MCF 10A (cell line): ENCODE measurements around the gene TBC1D9B. TPM values are rescaled to one million over a fixed set of nuclear protein-coding genes. Genes with fewer than 3 reads are reported as not detected.

Source experiments
- BruUV-seq: library from RNA; stranded (reverse); fragments of 400-500 nt; replicated peaks from 2 replicates; lab custom pipeline; 2021; lab: Mats Ljungman, UMichigan
- CTCF ChIA-PET: fragments of 300-600 bp; sonication (Branson Sonifier 250); formaldehyde crosslinking; extraction: SDS; loops from one replicate; lab custom pipeline; 2021; ENCODE audit warnings: antibody characterized with exemption, inconsistent platforms; lab: Yijun Ruan, JAX
- POLR2A ChIA-PET: fragments of 300-600, 350-650 bp; sonication (Branson Sonifier 250); formaldehyde crosslinking; extraction: SDS; loops from one replicate; lab custom pipeline; 2020; ENCODE audit warnings: antibody characterized with exemption, inconsistent platforms; lab: Yijun Ruan, JAX
- DNase-seq: peaks from one replicate; pipeline ENCODE4 v3.0.0-alpha.2; 2018; ENCODE audit not compliant: unreplicated experiment
- H3K27ac Mint-ChIP-seq: one replicate; pipeline ENCODE4 v1.8.0; 2022; ENCODE audit warnings: mild to moderate bottlenecking, low read depth, mixed read lengths; ENCODE audit not compliant: unreplicated experiment
- H3K27me3 Mint-ChIP-seq: one replicate; pipeline ENCODE4 v1.8.0; 2022; ENCODE audit warnings: mixed read lengths; ENCODE audit not compliant: insufficient read depth, unreplicated experiment
- H3K36me3 Mint-ChIP-seq: one replicate; pipeline ENCODE4 v1.8.0; 2022; ENCODE audit warnings: mild to moderate bottlenecking, moderate library complexity, mixed read lengths; ENCODE audit not compliant: insufficient read depth, unreplicated experiment
- H3K4me1 Mint-ChIP-seq: one replicate; pipeline ENCODE4 v1.8.0; 2022; ENCODE audit warnings: mixed read lengths; ENCODE audit not compliant: insufficient read depth, unreplicated experiment
- H3K4me3 Mint-ChIP-seq: one replicate; pipeline ENCODE4 v1.8.0; 2022; ENCODE audit warnings: mild to moderate bottlenecking, moderate library complexity, mixed read lengths; ENCODE audit not compliant: unreplicated experiment
- H3K9me3 Mint-ChIP-seq: one replicate; pipeline ENCODE4 v1.8.0; 2022; ENCODE audit warnings: mixed read lengths; ENCODE audit not compliant: unreplicated experiment
- CTCF ChIP-seq: fragments of 200-600 bp; IDR thresholded peaks from one replicate; pipeline ENCODE4 v1.8.0; 2022; ENCODE audit warnings: antibody characterized with exemption, mild to moderate bottlenecking; ENCODE audit not compliant: unreplicated experiment
- intact Hi-C: fragments of 100-400 bp; cut with micrococcal nuclease; formaldehyde crosslinking; loops from 2 replicates; pipeline ENCODE4 v1.14.1; 2022
- total RNA-seq: library from RNA; stranded (reverse); gene quantifications from 2 replicates; pipeline ENCODE4 v1.2.3, GENCODE V29; 2022

The TBC1D9B gene
- total RNA-seq, 1 experiment from 2014 or later: 162 TPM

GRCh38 chr5:179892255-179892654 lies 15.4 kb downstream of the TBC1D9B start:
- no TSS peak for BruUV-seq
- no peak for DNase-seq
- Mint-ChIP-seq H3K4me3 (no peak overlapping the region), H3K36me3 (peaks cover 79% of the 10 kb centered on the region), H3K9me3 (no peaks in the 10 kb centered on the region), H3K27me3 (no peaks in the 10 kb centered on the region), H3K27ac (no peak overlapping the region), H3K4me1 (no peaks in the 10 kb centered on the region)
- CTCF ChIA-PET: interaction anchor here (1.3 kb wide), 1 partner anchor 13 kb away, joined by 3 read pairs; no protein-coding TSS in a partner anchor
- no peak for TF ChIP-seq CTCF
- intact Hi-C loops: no loop called here
- POLR2A ChIA-PET: no interaction called here

- no peak overlapping the region for H3K4me3 Mint-ChIP-seq
- intact Hi-C loops: no loop called here
- TF ChIP-seq CTCF: no peak
- peaks cover 4% of the 10 kb centered on the region for H3K9me3 Mint-ChIP-seq
- no peak for DNase-seq
- H3K4me1 Mint-ChIP-seq: no peaks in the 10 kb centered on the region
- ChIA-PET POLR2A (interaction anchor here (0.6 to 1.2 kb wide), 2 partner anchors 21 to 633 kb away, joined by 3 read pairs; no protein-coding TSS in a partner anchor), CTCF (interaction anchor here (0.6 kb wide), 1 partner anchor 8 kb away, joined by 3 read pairs; no protein-coding TSS in a partner anchor)
- H3K27me3 Mint-ChIP-seq: no peaks in the 10 kb centered on the region
- H3K27ac Mint-ChIP-seq: no peak overlapping the region
- H3K36me3 Mint-ChIP-seq: peaks cover 83% of the 10 kb centered on the region
- no TSS peak for BruUV-seq
Observed at GRCh38 chr5:179890751-179891682, 16.7 kb downstream of the TBC1D9B start.

- Mint-ChIP-seq H3K27ac (no peak overlapping the region), H3K27me3 (no peaks in the 10 kb centered on the region), H3K9me3 (peaks cover 10% of the 10 kb centered on the region), H3K36me3 (peaks cover 94% of the 10 kb centered on the region), H3K4me1 (no peaks in the 10 kb centered on the region), H3K4me3 (no peak overlapping the region)
- CTCF ChIA-PET: interaction anchor here (1.0 kb wide), 1 partner anchor 18 kb away, joined by 3 read pairs; no protein-coding TSS in a partner anchor
- no peak for DNase-seq
- POLR2A ChIA-PET: interaction anchor here (1.2 to 1.3 kb wide), 2 partner anchors 12 to 22 kb away, joined by 3 read pairs; no protein-coding TSS in a partner anchor
- no peak for TF ChIP-seq CTCF
- intact Hi-C loops: no loop called here
- no TSS peak for BruUV-seq
Observed at GRCh38 chr5:179889885-179890284, 17.8 kb downstream of the TBC1D9B start.

GRCh38 chr5:179887802-179888201 lies 19.9 kb downstream of the TBC1D9B start:
- Mint-ChIP-seq H3K27me3 (no peaks in the 10 kb centered on the region), H3K27ac (no peak overlapping the region), H3K9me3 (peaks cover 19% of the 10 kb centered on the region), H3K36me3 (peaks cover 96% of the 10 kb centered on the region), H3K4me3 (no peak overlapping the region), H3K4me1 (no peaks in the 10 kb centered on the region)
- BruUV-seq: no TSS peak
- DNase-seq: no peak
- POLR2A ChIA-PET: interaction anchor here (1.0 kb wide), 1 partner anchor 33 kb away, joined by 5 read pairs; no protein-coding TSS in a partner anchor
- no peak for TF ChIP-seq CTCF
- CTCF ChIA-PET: interaction anchor here (0.5 to 1.4 kb wide), 2 partner anchors 19 to 125 kb away, joined by 3 to 4 read pairs; no protein-coding TSS in a partner anchor
- intact Hi-C loops: no loop called here
